D721Med (cell line): ENCODE results near the gene HDAC11.

Source experiments
- DNase-seq: peaks from one replicate; pipeline ENCODE4 v3.0.0; 2011; ENCODE audit warnings: low spot score; ENCODE audit not compliant: insufficient read length
- FAIRE-seq: peaks from 2 replicates; lab custom pipeline; 2011; peaks lifted over from hg19 to GRCh38; lab: Jason Lieb, UNC
- TF ChIP-seq, protein P1 (sequence below): IDR thresholded peaks from 2 replicates; pipeline ENCODE4 v1.5.1; 2012; ENCODE audit warnings: mild to moderate bottlenecking, control low read depth; ENCODE audit not compliant: insufficient read depth; ENCODE audit errors: missing control alignments

Gene HDAC11

GRCh38 chr3:13487403-13487802 lies 7.3 kb downstream of the HDAC11 start:
- DNase-seq (no peak), FAIRE-seq (no peak)
- TF ChIP-seq, protein P1, sequence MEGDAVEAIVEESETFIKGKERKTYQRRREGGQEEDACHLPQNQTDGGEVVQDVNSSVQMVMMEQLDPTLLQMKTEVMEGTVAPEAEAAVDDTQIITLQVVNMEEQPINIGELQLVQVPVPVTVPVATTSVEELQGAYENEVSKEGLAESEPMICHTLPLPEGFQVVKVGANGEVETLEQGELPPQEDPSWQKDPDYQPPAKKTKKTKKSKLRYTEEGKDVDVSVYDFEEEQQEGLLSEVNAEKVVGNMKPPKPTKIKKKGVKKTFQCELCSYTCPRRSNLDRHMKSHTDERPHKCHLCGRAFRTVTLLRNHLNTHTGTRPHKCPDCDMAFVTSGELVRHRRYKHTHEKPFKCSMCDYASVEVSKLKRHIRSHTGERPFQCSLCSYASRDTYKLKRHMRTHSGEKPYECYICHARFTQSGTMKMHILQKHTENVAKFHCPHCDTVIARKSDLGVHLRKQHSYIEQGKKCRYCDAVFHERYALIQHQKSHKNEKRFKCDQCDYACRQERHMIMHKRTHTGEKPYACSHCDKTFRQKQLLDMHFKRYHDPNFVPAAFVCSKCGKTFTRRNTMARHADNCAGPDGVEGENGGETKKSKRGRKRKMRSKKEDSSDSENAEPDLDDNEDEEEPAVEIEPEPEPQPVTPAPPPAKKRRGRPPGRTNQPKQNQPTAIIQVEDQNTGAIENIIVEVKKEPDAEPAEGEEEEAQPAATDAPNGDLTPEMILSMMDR, result no peak

DNA sequence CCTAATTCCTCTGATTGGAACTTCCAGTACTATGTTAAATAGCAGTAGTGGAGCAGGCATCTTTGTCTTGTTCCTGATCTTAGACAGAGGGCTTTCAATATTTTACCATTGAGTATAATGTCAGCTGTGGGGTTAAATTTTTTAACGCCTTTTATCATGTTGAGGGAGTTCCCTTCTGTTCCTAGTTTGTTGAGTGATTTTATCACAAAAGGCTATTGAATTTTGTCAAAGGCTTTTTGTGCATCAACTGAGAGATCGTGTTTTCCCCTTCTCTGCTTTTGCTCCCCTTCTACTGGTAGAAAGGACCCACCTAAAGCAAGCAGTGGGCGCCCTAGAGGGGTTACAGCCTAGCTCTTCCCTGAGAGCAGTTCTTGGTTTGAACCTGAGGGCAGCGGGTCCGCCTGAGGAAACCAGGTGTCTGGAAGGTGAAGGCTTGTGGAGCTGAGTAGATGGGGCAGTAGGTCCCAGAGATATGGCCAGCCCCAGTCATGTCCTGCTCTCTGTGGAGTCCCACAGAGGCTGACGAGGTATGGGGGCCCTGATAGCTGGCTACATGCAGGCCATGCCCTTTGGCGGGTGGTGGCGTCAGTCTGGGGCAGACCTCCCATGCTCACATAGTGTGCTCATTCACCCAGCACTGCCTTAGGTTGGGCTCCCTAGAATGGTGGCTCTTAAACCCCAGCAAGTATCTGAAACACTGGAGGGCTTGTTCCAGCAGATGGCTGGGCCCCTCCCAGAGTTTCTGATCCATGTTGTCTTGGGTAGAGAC lies 11.3 kb downstream of the HDAC11 start:
- no peak for FAIRE-seq

GRCh38 chr3:13492048-13492447 lies 11.9 kb downstream of the HDAC11 start:
- TF ChIP-seq, protein P1, result no peak
- DNase-seq (no peak), FAIRE-seq (no peak)

More for the DNA sequence above, 11.3 kb downstream of the HDAC11 start:
- TF ChIP-seq, protein P1, result no peak
- no peak for DNase-seq

GRCh38 chr3:13492976-13493866 lies 13.1 kb downstream of the HDAC11 start:
- DNase-seq, result no peak
- TF ChIP-seq, protein P1, result no peak
- no peak for FAIRE-seq

DNA sequence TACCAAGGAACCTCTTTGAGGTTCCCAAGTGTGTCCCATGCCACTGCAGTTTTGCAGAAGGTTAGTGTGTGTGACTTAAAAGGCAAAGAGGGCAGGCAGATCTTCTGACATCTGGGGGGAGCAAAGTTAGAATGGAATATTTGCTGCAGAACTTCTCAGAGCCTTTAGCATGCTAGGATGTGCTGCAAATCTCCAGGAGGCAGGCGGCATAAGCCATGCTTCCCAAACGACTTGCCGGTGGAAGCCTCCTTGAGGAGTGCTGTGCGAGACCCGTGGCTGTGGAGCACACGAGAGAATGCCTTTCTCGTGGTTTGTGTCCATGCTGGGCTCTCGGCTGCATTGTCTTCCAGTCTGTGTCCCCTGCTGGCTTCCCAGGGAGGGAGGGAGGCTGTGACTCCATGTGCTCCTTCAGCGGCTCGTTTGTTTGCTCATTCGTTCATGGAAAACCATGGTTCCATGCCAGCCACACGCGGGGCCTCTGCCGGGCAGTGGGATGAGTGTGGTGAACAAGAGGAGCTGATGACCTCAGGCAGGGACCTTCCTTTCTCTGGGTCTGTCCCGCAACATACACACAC lies 13.8 kb downstream of the HDAC11 start:
- TF ChIP-seq, protein P1, result no peak
- no peak for FAIRE-seq
- DNase-seq, result no peak

DNA sequence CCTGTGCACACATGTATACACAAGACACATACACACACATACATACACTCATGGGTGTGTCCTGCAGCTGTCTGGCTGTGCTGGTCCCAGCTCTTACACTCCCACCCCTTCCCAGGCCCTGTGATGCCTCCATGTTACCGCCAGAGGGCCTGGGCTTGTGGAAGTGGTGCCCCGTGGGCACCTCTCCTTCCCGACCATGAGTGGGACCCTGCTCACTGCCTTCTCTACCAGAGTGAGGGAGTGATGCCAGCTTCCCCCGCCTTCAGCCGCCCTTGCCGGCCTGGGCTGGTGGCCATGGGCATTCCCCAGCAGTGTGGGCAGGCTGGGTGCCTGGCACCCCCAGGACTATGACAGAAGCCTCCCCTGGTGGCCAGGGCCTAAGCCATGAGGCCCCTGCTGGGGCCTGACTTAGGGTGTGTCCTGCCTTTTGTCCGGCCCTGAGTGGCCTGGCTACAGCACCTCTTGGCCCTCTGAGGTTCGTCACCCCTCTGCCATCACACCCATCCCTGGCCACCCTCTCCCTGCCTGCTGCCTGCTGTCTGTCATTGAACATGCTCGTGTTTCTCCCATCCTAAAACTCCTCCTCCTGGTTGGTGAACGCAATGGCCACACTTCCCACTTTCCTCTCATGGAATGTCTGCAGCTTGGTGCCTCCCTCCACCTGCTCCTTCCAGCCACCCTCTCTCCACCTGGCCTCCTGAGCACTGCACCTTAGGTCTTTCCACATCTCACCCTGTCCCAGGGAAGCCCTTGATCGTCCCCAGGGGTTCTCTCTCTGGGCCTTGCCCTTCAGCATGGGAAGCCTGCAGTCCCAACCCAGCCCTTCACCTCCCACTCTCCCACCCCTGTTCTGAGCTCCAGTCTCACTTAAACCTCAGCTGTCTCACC lies 14.6 kb downstream of the HDAC11 start:
- TF ChIP-seq, protein P1, result peak; percentile 11
- FAIRE-seq (no peak), DNase-seq (no peak)
